Right lobe of liver (tissue), 4 donors: ENCODE results near the gene RPS2.

Source experiments
- POLR2A ChIP-seq: fragments of 450-650 bp; IDR thresholded peaks from one replicate; pipeline ENCODE4 v1.6.1; 2017; ENCODE audit warnings: antibody characterized with exemption, mild to moderate bottlenecking
- TF ChIP-seq, protein P1 (sequence below), 4 donors: fragments of 200-600 bp in 3 of 4; fragments of 450-650 bp in 1 of 4; IDR thresholded peaks; one replicate each; pipeline versions ENCODE4 v1.5.1 to v1.8.0; 2016 to 2022; ENCODE audit warnings: antibody characterized with exemption in 4 of 4, mild to moderate bottlenecking in 2 of 4
- donor health status: DM: no; HTN: no; CAD: no.
- donor health status: DM: no; HTN: no; CAD: no.
- donor health status: DM: no; HTN: yes; CAD: no.

DNA sequence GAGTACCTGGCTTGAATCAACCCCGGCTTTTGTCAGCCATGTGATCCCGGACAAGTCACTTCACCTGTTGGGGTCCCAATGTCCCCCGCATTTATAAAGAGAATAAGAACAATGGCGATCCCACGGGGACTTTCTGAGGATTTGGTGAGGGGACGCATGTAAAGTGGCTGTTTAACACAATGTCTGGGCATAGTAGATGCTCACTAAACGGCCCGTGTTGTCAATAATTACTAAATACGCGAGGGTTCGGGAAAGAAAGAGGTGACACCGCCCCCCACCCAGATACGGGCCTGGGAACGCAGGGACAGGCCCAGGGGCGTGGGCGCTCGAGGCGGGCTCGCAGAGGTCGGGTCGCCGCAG, 26.9 kb upstream of the RPS2 start:
- TF ChIP-seq, protein P1, sequence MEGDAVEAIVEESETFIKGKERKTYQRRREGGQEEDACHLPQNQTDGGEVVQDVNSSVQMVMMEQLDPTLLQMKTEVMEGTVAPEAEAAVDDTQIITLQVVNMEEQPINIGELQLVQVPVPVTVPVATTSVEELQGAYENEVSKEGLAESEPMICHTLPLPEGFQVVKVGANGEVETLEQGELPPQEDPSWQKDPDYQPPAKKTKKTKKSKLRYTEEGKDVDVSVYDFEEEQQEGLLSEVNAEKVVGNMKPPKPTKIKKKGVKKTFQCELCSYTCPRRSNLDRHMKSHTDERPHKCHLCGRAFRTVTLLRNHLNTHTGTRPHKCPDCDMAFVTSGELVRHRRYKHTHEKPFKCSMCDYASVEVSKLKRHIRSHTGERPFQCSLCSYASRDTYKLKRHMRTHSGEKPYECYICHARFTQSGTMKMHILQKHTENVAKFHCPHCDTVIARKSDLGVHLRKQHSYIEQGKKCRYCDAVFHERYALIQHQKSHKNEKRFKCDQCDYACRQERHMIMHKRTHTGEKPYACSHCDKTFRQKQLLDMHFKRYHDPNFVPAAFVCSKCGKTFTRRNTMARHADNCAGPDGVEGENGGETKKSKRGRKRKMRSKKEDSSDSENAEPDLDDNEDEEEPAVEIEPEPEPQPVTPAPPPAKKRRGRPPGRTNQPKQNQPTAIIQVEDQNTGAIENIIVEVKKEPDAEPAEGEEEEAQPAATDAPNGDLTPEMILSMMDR (IDR thresholded peaks at IDR 0.05): no peak
- no peak for TF ChIP-seq POLR2A
